ENCODE data around the gene MARCHF3.
"Not testable (repeated sequence)": the region's sequence is repeated elsewhere in the genome, so short reads cannot be mapped to it uniquely, and the experiment has no call there.

The MARCHF3 gene

DNA sequence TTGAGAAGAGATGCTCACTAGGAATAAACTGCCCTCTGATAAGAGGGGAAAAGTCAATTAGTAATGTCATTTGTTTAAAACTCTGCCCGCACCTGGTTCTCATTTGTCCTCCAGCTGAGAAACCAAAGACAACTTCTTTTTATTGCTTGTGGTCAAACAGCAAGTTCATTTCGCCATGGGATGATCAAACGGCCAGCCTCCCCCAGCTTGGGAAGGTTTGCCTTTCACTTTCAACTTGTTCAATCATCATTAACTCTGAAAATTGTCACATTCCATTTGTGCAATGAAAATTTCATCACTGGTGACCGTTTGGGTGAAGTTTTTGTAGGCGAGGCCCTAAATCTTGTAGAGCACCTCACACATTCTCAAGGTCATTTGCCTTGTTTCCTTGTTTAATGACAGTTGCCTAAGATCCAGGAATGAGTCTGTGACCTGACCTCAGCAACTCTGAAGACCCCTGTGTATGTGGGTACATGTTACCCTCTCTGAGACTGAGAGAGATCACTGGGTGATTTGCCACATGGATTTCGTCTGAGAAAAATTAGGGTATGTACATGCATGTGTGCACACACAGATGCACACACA, 117.7 kb downstream of the MARCHF3 start:
- no peak for DNase-seq (ENCODE audit: extremely low spot score)
- CTCF ChIA-PET = no interaction called here
- no peak for TF ChIP-seq FOXK2 (IDR thresholded peaks at IDR 0.05)
- TF ChIP-seq SP1 (IDR thresholded peaks at IDR 0.05) = no peak
- TF ChIP-seq LEF1 (IDR thresholded peaks at IDR 0.05; ENCODE audit: borderline replicate concordance) = no peak
- TF ChIP-seq HDGF (IDR thresholded peaks at IDR 0.05; ENCODE audit: borderline replicate concordance) = no peak
- TF ChIP-seq L3MBTL2 (conservative IDR thresholded peaks at IDR 0.05) = no peak
- TF ChIP-seq, protein P1, sequence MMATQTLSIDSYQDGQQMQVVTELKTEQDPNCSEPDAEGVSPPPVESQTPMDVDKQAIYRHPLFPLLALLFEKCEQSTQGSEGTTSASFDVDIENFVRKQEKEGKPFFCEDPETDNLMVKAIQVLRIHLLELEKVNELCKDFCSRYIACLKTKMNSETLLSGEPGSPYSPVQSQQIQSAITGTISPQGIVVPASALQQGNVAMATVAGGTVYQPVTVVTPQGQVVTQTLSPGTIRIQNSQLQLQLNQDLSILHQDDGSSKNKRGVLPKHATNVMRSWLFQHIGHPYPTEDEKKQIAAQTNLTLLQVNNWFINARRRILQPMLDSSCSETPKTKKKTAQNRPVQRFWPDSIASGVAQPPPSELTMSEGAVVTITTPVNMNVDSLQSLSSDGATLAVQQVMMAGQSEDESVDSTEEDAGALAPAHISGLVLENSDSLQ (IDR thresholded peaks at IDR 0.05) = no peak
- TF ChIP-seq ZNF384 (IDR thresholded peaks at IDR 0.05) = no peak
- TF ChIP-seq ARNT (IDR thresholded peaks at IDR 0.05) = no peak
- no peak for TF ChIP-seq FOXA1 (IDR thresholded peaks at IDR 0.05)
- no peak for TF ChIP-seq ELF4 (IDR thresholded peaks at IDR 0.05)
- no peak for TF ChIP-seq TARDBP (IDR thresholded peaks at IDR 0.05)
- TF ChIP-seq NFRKB (IDR thresholded peaks at IDR 0.05) = no peak
- TF ChIP-seq BHLHE40 (IDR thresholded peaks at IDR 0.05; ENCODE audit: borderline replicate concordance) = no peak
- TF ChIP-seq SUZ12 (IDR thresholded peaks at IDR 0.05) = no peak
- POLR2A ChIA-PET = no interaction called here

DNA sequence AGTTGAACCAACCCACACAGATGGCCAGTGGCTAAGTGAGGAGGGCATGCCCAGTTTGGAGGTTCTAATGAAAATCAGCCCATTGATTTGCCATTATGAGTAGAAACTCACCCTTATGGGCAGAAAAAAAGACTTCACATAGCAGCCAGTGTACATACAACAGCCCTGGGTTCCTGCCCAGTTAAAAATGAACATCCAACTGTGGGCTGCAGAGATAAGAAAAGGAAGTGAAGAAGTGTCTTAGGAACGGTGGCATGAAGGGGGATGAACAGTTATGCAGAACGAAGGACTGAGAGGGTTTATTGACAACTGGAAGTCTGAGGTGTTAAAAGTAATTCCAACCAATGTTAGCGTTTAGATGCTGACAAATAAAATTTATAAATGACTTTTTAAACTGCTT, 118.4 kb downstream of the MARCHF3 start:
- POLR2A ChIA-PET = no interaction called here
- TF ChIP-seq, protein P1 (IDR thresholded peaks at IDR 0.05) = no peak
- TF ChIP-seq CTBP1 (IDR thresholded peaks at IDR 0.05; ENCODE audit: borderline replicate concordance) (no peak), FOXK2 (IDR thresholded peaks at IDR 0.05) (no peak), NFRKB (IDR thresholded peaks at IDR 0.05) (no peak), L3MBTL2 (conservative IDR thresholded peaks at IDR 0.05) (no peak), SP1 (IDR thresholded peaks at IDR 0.05) (no peak), ZNF384 (IDR thresholded peaks at IDR 0.05) (no peak), ELF4 (IDR thresholded peaks at IDR 0.05) (no peak), HDGF (IDR thresholded peaks at IDR 0.05; ENCODE audit: borderline replicate concordance) (no peak), LEF1 (IDR thresholded peaks at IDR 0.05; ENCODE audit: borderline replicate concordance) (no peak), FOXA1 (IDR thresholded peaks at IDR 0.05) (no peak), FOXM1 (IDR thresholded peaks at IDR 0.05; ENCODE audit: borderline replicate concordance) (no peak), ARNT (IDR thresholded peaks at IDR 0.05) (no peak), TARDBP (IDR thresholded peaks at IDR 0.05) (no peak), BHLHE40 (IDR thresholded peaks at IDR 0.05; ENCODE audit: borderline replicate concordance) (no peak), SUZ12 (IDR thresholded peaks at IDR 0.05) (no peak)
- DNase-seq (ENCODE audit: extremely low spot score) = no peak
- CTCF ChIA-PET = no interaction called here

DNA sequence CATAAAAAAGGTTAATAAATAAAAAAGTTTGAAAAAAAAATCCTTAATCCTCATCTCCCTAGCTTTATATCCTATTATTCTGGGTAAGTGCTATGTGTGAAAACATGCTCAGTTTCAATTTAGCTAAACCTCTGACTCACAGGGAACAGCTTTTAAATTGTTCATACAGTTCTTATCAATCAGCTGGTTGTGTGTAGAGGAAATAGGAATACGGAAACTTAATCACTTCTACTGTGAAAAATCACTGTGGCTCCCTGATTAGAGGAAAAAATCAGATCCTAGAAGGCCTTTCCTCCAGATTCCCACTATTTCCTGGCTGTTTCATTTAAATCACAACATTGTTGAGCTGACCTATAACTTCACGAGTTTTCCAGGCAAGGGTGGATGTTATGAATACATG, 120.5 kb downstream of the MARCHF3 start:
- TF ChIP-seq L3MBTL2 (conservative IDR thresholded peaks at IDR 0.05) (no peak), FOXK2 (IDR thresholded peaks at IDR 0.05) (no peak), LEF1 (IDR thresholded peaks at IDR 0.05; ENCODE audit: borderline replicate concordance) (no peak), NFRKB (IDR thresholded peaks at IDR 0.05) (no peak), ZNF384 (IDR thresholded peaks at IDR 0.05) (no peak), SUZ12 (IDR thresholded peaks at IDR 0.05) (no peak), ARNT (IDR thresholded peaks at IDR 0.05) (no peak), TARDBP (IDR thresholded peaks at IDR 0.05) (no peak), ELF4 (IDR thresholded peaks at IDR 0.05) (no peak), SP1 (IDR thresholded peaks at IDR 0.05) (no peak), FOXM1 (IDR thresholded peaks at IDR 0.05; ENCODE audit: borderline replicate concordance) (no peak), FOXA1 (IDR thresholded peaks at IDR 0.05) (no peak), CTBP1 (IDR thresholded peaks at IDR 0.05; ENCODE audit: borderline replicate concordance) (no peak), BHLHE40 (IDR thresholded peaks at IDR 0.05; ENCODE audit: borderline replicate concordance) (no peak), HDGF (IDR thresholded peaks at IDR 0.05; ENCODE audit: borderline replicate concordance) (no peak)
- TF ChIP-seq, protein P1 (IDR thresholded peaks at IDR 0.05) = no peak
- no peak for DNase-seq (ENCODE audit: extremely low spot score)
- CTCF ChIA-PET = no interaction called here
- POLR2A ChIA-PET = no interaction called here

DNA sequence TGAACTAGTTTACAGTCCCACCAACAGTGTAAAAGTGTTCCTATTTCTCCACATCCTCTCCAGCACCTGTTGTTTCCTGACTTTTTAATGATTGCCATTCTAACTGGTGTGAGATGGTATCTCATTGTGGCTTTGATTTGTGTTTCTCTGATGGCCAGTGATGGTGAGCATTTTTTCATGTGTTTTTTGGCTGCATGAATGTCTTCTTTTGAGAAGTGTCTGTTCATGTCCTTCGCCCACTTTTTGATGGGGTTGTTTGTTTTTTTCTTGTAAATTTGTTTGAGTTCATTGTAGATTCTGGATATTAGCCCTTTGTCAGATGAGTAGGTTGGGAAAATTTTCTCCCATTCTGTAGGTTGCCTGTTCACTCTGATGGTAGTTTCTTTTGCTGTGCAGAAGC, 126.0 kb downstream of the MARCHF3 start:
- POLR2A ChIA-PET; CTCF ChIA-PET; DNase-seq (ENCODE audit: extremely low spot score): not testable (repeated sequence)

DNA sequence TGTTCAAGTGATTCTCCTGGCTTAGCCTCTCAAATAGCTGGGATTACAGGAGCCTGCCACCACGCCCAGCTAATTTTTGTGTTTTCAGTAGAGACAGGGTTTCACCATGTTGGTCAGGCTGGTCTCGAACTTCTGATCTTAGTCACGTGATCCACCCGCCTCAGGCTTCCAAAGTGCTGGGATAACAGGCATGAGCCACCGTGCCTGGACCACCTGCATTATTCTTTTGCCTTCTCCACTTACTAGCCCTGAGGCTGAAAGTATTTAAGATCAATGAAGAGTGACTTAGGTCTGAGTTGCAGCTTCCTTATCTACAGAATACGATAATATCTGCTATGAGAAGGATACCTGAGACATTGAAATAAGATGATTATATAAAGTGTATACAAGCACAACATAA, 129.6 kb downstream of the MARCHF3 start:
- no peak for TF ChIP-seq L3MBTL2 (conservative IDR thresholded peaks at IDR 0.05)
- no peak for TF ChIP-seq FOXK2 (IDR thresholded peaks at IDR 0.05)
- no peak for TF ChIP-seq ARNT (IDR thresholded peaks at IDR 0.05)
- no peak for TF ChIP-seq NFRKB (IDR thresholded peaks at IDR 0.05)
- no peak for TF ChIP-seq BHLHE40 (IDR thresholded peaks at IDR 0.05; ENCODE audit: borderline replicate concordance)
- no peak for TF ChIP-seq SUZ12 (IDR thresholded peaks at IDR 0.05)
- no peak for DNase-seq (ENCODE audit: extremely low spot score)
- CTCF ChIA-PET = no interaction called here
- POLR2A ChIA-PET = no interaction called here

DNA sequence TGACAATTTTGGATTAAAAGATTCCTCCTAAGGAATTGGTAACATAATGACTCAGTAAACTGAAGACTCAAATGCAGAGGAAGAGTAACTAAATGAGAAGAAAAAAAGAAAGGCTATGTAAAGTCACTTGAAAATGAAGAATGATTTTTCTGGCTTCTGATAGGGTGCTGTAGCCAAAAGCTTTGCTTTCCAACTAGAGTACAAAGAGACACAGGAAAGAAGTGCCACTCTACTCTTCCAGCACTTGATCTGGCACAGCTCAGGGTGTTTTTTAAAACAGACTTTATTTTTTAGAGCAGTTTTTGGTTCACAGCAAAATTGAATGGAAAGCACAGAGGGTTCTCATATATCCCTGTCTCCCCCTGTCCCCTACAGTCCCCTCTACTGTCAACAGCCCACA, 130.9 kb downstream of the MARCHF3 start:
- POLR2A ChIA-PET = no interaction called here

More for the DNA sequence above, 130.9 kb downstream of the MARCHF3 start:
- CTCF ChIA-PET = no interaction called here
- TF ChIP-seq TARDBP (IDR thresholded peaks at IDR 0.05) (no peak), LEF1 (IDR thresholded peaks at IDR 0.05; ENCODE audit: borderline replicate concordance) (no peak), L3MBTL2 (conservative IDR thresholded peaks at IDR 0.05) (no peak), SP1 (IDR thresholded peaks at IDR 0.05) (no peak), FOXK2 (IDR thresholded peaks at IDR 0.05) (no peak), NFRKB (IDR thresholded peaks at IDR 0.05) (no peak), CTBP1 (IDR thresholded peaks at IDR 0.05; ENCODE audit: borderline replicate concordance) (no peak), BHLHE40 (IDR thresholded peaks at IDR 0.05; ENCODE audit: borderline replicate concordance) (no peak), FOXM1 (IDR thresholded peaks at IDR 0.05; ENCODE audit: borderline replicate concordance) (no peak), ARNT (IDR thresholded peaks at IDR 0.05) (no peak), ZNF384 (IDR thresholded peaks at IDR 0.05) (no peak), FOXA1 (IDR thresholded peaks at IDR 0.05) (no peak), SUZ12 (IDR thresholded peaks at IDR 0.05) (no peak), ELF4 (IDR thresholded peaks at IDR 0.05) (no peak), HDGF (IDR thresholded peaks at IDR 0.05; ENCODE audit: borderline replicate concordance) (no peak)
- TF ChIP-seq, protein P1 (IDR thresholded peaks at IDR 0.05) = no peak
- DNase-seq (ENCODE audit: extremely low spot score) = no peak
